Stimulated activated CD8-positive, alpha-beta memory T cell treated with anti-CD3 and anti-CD28 coated beads, Interleukin-2, amount 100 ng/mL, for 48 hours (primary cell): ENCODE results near the gene GNG5.
"Not testable (repeated sequence)": the region's sequence is repeated elsewhere in the genome, so short reads cannot be mapped to it uniquely, and the experiment has no call there.

Experiments used
- DNase-seq, 2 donors: peaks; one replicate each; pipeline ENCODE4 v3.0.0-alpha.2; 2020; ENCODE audit warnings: low read depth in 2 of 2

Gene GNG5

DNA sequence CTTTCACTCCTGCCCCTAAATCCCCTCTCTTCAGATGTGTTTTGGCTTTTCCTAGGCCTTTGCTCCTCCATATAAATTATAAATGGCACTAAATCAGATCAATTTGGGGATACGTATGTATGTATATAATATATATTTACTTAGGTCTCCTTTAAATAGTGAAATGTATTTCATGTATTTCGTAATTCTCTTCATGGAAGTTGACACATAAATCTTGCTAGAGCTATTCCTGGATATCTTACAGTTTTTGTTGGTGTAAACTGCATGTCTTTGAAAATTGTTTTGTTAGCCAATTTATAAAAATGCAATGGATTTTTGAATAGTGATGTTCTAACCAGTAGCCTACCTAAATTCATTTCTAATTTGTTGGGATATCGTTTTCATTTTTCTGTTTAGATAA, 18.3 kb downstream of the GNG5 start:
- no peak for DNase-seq

DNA sequence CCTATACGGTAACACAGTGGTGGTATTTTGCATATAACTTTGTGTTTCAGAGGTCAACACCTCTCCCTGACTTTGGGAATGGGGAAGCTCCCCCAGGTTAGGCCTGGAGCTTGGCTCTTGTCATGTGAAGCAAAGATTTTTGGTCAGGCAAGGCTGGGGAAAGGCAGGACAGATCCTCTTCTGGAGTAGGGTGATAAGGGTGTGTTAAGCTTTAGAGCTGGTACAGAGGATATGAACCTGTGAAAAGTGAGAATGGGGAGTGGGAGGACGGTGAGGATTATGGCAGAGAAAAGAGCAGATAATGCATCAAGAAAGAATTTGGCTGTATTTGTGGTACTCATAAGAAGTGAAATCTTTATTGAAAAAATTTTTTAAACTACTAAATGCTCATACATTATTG, 25.1 kb downstream of the GNG5 start:
- DNase-seq: no peak

DNA sequence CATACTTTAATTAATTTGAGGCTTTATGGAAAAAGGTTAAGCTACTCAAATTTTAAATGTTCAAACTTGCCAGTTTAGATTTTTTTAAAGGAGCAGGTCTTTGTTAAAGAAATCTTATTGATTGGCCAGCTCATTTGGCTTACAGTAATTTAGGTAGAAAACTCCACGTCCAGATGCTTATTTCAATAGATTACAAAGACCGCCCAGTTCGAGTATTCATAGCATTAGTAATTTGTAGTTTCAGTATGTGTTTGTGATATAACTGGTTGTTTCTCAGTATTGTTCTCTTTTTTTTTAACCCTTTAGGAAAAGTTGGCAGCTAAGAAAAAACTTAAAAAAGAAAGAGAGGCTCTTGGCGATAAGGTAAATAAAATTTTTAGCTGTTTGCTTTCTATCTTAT, 25.7 kb downstream of the GNG5 start:
- DNase-seq: no peak

DNA sequence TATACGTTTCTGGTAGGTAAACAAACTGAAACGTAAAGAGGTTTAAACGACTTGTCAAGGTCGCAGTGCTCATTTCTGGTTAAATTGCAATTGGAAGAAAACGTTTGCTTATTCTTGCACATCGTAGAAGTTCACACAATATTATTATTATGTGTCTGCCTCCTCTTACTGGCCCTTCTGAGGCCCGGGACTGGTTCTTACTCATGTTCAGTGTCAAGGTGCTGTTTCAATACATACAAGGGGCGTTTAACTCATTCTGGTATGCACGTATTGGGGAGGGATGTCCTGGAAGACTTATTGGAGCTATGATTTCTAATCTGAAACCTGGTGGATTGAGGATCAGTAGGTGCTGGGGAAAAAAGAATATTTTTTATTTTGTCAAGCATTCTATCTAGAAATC, 26.4 kb downstream of the GNG5 start:
- no peak for DNase-seq

DNA sequence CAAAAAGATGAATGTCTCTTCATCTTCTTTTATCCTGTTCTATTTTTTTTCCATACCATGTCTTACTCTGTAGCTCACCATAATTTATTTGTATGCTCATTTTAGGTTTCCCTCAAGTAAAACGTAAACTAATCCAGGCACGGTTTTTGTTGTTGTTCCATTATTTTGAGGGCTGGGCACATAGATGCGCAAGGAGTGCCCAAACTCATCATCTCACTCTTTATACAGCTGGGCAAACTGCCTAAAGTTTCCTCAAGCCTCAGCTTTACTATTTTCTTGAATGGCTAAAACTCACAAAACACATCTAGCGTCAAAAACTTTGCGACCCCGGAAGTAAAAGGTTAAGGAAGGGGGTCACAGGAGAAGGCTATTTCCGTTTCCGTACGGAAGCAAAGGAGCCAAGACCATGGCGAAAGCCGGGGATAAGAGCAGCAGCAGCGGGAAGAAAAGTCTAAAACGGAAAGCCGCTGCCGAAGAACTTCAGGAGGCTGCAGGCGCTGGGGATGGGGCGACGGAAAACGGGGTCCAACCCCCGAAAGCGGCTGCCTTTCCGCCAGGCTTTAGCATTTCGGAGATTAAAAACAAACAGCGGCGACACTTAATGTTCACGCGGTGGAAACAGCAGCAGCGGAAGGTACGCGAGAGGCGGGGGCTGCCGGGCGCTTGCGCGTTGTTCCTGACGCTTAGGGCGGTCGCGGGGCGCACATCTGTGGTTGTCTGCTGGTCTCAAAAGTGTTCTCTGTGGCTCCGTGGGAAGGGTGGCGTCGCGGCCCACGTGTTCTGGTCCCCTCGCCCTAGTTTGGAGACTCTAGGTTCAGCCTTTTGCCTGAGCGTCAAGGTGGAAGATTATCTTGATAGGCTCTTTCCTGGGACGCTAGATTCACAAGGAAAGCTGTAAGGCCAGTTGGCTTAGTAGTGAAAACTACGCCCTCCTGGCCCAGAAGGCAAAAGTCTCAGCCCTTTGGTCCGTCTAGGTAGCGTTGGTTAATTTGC, 27.2 kb downstream of the GNG5 start, which contains the start of gene RPF1:
Gene RPF1 (plus strand): TSS at position 391 of the 993 bp plus-strand sequence. CDS start 16 bp downstream, at position 407.
- DNase-seq: peak; percentile 68

DNA sequence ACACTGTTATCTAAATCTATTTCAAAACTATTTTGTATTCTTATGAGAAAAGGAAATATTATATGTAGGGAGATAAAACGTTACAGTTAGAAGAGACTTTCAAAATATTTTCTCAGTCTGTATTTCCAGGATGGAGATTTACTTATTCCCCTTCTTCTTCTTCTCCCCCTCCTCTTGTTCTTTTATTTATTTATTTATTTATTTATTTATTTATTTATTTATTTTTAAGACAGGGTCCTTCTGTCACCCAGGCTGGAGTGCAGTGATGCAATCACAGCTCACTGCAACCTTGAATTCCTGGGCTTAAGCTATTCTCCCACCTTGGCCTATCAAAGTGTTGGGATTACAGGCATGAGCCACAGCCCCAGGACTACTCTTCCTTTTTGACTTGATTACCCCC, 30.2 kb downstream of the GNG5 start:
- DNase-seq: no peak

DNA sequence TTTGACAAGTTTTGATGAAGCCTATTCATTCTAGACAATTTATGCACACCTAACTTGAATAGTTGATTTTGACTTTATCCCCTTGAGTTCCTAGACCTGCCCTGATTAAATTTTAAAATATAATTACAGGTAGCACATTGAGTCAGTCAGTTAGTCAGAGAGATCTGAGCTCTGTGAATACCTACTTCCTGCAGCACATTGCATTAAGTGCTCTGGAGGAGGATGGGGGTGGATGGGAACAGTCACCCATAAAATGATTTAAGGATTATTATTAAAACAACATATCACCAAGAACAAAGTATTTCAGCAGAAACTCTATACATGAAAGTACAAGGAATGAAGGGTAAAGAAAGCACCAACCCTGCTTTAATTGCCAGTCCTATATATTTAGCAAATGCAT, 39.1 kb downstream of the GNG5 start:
- no peak for DNase-seq

DNA sequence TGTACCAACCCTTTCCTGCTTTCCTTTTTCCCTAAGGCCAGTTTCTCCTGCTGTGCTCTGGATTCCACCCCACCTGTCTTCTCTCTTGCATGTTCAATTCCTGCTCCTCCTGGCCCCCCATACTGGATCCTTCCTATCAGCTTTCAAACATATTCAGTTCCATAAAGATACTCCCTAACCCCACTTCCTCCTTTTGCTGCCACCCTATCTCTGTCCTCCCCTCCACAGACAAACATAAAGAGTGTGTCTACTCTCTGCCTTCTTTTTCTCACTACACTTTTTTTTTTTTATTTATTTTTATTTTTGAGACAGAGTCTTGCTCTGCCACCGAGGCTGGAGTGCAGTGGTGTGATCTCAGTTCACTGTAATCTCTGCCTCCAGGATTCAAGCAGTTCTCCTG, 44.3 kb downstream of the GNG5 start:
- no peak for DNase-seq

DNA sequence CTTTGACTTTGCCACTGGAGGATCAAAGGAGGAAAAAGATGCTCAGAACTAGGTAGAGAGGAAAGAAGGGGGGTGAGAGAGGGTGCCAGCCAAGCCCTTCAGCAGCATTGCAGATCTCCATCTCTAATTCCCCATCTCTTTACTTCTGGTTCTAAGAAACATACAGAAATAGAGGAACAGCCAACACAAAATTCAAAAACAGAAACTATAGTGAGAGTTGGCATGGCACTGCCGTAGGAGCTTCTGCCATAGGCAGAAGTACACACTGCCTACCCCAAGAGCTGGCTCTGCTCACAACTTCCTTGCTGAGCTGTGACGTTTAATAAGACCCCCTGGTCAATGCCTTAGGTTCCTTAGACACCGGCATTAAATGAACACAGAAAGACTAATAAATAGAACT, 53.9 kb downstream of the GNG5 start:
- no peak for DNase-seq

DNA sequence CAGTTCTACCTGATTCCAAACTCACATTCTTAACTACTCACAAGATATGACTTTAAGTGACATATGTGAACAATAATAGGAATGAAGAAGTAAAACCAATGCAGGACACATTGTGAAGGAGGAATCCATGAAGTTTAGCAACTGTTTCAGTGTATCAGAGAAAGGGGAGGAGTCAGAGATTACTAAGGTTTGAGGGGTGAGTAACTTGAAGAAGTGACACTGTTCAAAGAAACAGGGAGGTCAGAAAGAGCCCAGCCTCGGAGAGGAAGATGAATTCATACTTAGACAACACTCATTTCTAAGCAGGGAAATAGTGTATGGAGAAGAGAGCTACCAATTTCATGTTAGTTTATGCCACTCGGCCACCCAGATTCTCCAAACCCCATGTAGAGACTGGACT, 55.5 kb downstream of the GNG5 start:
- no peak for DNase-seq

DNA sequence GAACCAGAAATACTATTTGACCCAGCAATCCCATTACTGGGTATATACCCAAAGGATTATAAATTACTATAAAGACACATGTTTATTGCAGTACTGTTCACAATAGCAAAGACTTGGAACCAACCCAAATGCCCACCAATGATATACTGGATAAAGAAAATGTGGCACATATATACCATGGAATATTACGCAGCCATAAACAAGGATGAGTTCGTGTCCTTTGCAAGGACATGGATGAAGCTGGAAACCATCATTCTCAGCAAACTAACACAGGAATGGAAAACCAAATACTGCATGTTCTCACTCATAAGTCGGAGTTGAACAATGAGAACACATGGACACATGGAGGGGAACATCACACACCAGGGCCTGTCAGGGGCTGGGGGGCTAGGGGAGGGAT, 57.7 kb downstream of the GNG5 start:
- not testable (repeated sequence) for DNase-seq
